Stimulated activated memory B cell treated with anti-CD40 and anti-IgM and Interleukin-4, amounts not matched to agents 10 μg/mL and 1 μg/mL and 100 μg/mL, for 72 hours (primary cell): ENCODE measurements around the gene MRTFA.
A peak's percentile ranks its signal among the peaks of the same experiment; 100 is the strongest.

Source experiments
- ATAC-seq: fragments of 150-1000 bp; cut with Tn5 transposase; 2 replicates; pipeline ENCODE4 v1.10.0; 2021
- H3K27ac Mint-ChIP-seq: one replicate; pipeline ENCODE4 v1.8.0; 2022; ENCODE audit warnings: mild to moderate bottlenecking, mixed read lengths
- H3K27me3 Mint-ChIP-seq: one replicate; pipeline ENCODE4 v1.8.0; 2022; ENCODE audit warnings: mixed read lengths
- H3K36me3 Mint-ChIP-seq: one replicate; pipeline ENCODE4 v1.8.0; 2022; ENCODE audit warnings: mixed read lengths
- H3K4me1 Mint-ChIP-seq: one replicate; pipeline ENCODE4 v1.8.0; 2022; ENCODE audit warnings: mixed read lengths
- H3K4me3 Mint-ChIP-seq: one replicate; pipeline ENCODE4 v1.8.0; 2022; ENCODE audit warnings: mild to moderate bottlenecking, moderate library complexity, mixed read lengths
- H3K9me3 Mint-ChIP-seq: one replicate; pipeline ENCODE4 v1.8.0; 2022; ENCODE audit warnings: mixed read lengths

MRTFA gene

DNA sequence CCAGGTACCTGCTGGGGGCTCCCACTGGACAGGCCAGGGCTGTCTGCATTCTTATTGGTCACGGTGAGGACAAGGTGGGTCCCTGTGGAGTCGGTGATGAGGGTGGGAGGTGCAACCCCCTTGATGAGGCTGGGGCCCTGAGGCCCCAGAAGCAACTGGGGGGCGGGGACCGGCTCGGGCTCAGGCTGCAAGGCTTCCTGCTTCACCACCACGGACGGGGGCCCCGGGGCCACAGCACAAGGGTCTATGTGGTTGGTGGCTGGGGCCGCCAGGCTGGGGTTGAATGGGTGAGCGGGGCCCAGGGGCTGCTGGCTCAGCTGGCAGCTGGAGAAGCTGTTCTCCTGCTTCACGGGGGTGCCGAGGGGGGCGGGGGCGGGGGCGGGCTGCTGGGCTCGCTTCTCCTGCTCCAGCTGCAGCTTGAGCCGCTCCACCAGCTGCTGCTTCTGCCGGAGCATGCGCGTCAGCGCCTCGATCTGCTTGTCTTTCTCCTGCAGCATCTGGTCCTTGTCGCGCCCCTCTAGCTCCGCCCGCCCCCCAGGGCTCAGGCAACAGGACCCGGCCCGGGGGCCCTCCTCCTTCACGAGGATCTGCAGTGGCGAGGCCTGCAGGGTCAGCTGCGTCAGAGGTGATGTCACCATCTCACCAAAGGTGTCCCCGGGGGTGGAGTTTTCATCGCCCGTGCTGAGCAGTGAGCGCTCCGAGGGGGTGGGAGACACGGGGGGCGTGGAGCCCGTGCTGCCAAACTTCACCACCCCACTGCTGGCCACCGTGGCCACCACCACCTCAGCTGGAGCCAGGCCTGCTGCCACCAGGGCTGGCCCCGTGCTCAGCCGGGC lies 217.9 kb downstream of the MRTFA start:
- Mint-ChIP-seq H3K9me3 (no peaks in the 10 kb centered on the region), H3K4me1 (peaks cover 46% of the 10 kb centered on the region), H3K4me3 (no peak overlapping the region), H3K36me3 (peaks cover 50% of the 10 kb centered on the region), H3K27ac (no peak overlapping the region), H3K27me3 (no peaks in the 10 kb centered on the region)
- ATAC-seq, result no peak

DNA sequence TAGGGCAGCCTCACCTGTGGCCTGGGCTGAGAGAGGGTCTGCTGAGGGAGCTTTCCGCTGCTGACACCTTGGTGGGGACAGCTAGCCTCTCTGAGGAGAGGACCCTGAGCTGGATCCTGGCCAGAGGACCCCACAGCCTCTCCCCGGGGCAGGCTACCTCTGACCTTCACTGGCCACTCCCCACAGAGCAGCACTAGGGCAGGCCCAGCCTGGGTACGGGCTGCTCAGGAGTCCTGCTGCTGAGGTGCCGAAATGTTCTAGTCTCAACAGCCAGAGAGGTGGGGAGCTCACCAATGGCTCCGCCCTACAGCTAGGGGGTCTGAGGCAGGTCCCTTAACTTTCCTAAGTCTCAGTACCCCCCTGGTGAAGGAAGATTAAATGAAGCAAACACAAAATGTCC lies 218.6 kb downstream of the MRTFA start:
- Mint-ChIP-seq H3K27me3 (no peaks in the 10 kb centered on the region), H3K9me3 (no peaks in the 10 kb centered on the region), H3K4me3 (no peak overlapping the region), H3K4me1 (peaks cover 47% of the 10 kb centered on the region), H3K36me3 (peaks cover 43% of the 10 kb centered on the region), H3K27ac (no peak overlapping the region)
- no peak for ATAC-seq

DNA sequence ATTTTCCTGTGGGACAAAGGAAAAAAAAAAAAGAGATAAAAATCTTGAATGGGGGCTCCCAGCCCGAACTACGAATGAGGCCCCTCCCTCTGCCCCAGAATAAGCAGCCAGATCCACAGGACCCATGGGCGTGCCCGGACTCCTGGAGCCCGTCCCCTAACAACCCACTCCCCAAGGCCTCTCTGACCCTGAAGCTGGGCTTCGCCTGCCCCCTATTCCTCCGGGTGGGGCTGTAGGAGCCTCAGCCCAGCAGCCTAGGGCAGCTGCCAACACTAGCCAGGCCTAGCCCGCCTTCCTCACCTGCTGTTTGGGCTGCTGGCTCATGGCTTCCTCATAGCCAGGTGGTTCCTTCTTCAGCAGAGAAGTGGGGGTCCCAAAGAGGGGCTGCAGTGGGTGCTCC lies 219.5 kb downstream of the MRTFA start:
- H3K27ac Mint-ChIP-seq, result peak overlapping the region; percentile 80
- peaks cover 2% of the 10 kb centered on the region for H3K9me3 Mint-ChIP-seq
- no peak overlapping the region for H3K4me3 Mint-ChIP-seq
- H3K27me3 Mint-ChIP-seq, result no peaks in the 10 kb centered on the region
- peaks cover 48% of the 10 kb centered on the region for H3K4me1 Mint-ChIP-seq
- peaks cover 38% of the 10 kb centered on the region for H3K36me3 Mint-ChIP-seq
- no peak for ATAC-seq

DNA sequence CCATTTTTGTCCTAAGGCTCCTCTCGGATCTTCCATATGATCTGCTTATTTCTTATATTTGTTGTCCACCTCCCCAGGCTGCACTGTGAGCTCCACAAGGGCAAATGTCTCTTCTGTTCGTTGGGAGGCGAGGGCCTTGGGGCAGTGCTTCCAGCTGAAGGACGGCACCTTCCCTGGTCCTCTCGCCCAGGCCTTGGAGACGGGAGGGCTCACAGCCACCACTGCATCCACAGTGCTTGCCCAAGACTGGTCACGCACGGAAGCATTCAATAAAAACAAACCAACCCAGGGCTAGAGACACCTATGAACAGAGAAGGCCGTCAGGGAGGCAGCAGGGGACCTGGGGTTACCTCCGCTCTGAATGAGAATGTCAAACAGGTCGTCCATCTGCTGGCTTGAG lies 219.9 kb downstream of the MRTFA start:
- peaks cover 38% of the 10 kb centered on the region for H3K36me3 Mint-ChIP-seq
- peak overlapping the region; percentile 80 for H3K27ac Mint-ChIP-seq
- H3K4me3 Mint-ChIP-seq, result peak overlapping the region; percentile 10
- H3K4me1 Mint-ChIP-seq, result peaks cover 44% of the 10 kb centered on the region
- peaks cover 2% of the 10 kb centered on the region for H3K9me3 Mint-ChIP-seq
- ATAC-seq, result no peak
- no peaks in the 10 kb centered on the region for H3K27me3 Mint-ChIP-seq

DNA sequence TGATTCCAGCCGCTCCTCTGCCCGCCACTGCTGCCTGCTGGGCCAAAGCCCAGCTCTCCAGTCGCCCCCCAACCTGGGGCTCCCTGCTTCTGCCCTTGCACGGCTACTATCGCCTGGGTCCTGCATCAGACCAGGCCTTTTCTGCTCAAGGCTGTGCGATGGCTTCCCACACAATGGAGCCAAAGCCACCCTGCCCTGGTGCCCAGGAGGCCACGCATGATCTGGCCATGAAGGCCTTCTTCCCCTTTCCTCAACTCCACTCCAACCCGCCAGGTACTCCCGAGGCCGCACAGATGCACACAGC lies 220.3 kb downstream of the MRTFA start:
- Mint-ChIP-seq H3K4me3 (peak overlapping the region; percentile 60), H3K9me3 (peaks cover 2% of the 10 kb centered on the region), H3K36me3 (peaks cover 38% of the 10 kb centered on the region), H3K27ac (peak overlapping the region; percentile 80), H3K4me1 (peaks cover 42% of the 10 kb centered on the region), H3K27me3 (no peaks in the 10 kb centered on the region)
- ATAC-seq, result no peak

DNA sequence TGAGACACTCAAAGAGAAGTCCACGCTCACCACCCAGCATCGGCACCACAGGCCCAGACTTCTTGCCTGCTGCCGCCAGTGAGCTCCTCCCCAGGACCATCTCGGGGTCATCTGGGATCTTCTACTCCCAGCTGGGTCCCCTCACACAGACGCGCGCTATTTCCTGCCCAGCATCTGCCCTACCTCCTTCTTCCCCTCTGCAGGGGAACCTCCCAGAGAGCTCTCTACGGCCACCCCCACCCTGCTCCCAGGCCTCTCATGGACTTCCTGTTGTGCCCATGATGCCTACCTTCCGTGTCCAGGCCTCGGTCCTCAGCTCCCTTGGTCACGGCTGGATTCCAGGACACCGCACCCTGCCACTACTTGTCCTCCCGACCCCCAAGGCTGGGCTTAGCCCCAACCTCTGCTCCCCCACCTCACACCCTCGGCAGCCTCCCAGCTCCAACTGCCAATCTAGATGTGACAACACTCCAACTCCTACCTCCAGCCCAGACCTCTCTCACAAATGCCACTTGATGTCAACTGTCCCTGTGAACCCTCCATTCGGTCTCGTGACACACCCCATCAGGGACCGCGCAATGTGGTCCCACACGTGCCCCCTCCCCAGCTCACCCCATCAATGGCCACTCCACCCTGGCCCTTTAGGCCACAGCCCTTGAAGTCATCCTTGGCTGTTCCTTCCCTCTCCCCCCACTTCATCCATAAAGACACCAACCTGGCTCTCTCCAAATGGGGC lies 220.8 kb downstream of the MRTFA start:
- Mint-ChIP-seq H3K4me3 (peak overlapping the region; percentile 60), H3K9me3 (peaks cover 2% of the 10 kb centered on the region), H3K27ac (peak overlapping the region; percentile 80), H3K36me3 (peaks cover 42% of the 10 kb centered on the region), H3K27me3 (no peaks in the 10 kb centered on the region), H3K4me1 (peaks cover 42% of the 10 kb centered on the region)
- peak; percentile 48 for ATAC-seq

DNA sequence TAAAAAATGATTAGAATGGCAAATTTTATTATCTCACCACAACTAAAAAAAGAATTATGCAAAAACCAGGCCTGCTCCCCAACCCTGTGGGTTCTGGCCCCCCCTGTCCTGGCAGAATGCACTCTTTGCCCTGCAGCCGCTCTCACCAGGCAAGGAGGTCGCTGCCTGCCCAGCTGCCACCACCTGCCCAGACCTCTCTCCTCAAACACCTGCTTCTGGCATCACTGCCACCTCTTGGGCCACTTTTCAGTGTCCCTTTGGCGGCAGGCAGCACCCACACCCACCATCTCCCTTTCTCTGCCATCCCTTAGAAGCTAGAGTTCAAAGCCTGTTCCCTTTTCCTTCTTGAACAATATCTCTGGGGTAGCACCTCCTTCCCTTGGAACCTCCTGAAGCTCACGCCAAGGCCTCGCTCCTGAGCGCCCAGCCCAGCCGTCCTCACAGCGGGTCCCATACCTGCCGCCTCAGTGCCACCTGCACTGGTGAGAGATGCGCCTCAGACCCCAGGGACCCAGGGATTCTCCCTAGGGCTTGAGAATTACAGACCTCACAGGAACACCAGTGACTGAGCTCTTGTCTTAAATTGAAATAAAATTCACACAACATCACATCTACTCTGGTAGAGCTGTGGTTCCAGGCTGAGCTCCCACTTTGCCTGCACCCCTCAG lies 221.5 kb downstream of the MRTFA start:
- peaks cover 42% of the 10 kb centered on the region for H3K4me1 Mint-ChIP-seq
- peaks cover 42% of the 10 kb centered on the region for H3K36me3 Mint-ChIP-seq
- peak overlapping the region; percentile 60 for H3K4me3 Mint-ChIP-seq
- peaks cover 2% of the 10 kb centered on the region for H3K9me3 Mint-ChIP-seq
- ATAC-seq, result peak; percentile 72
- H3K27ac Mint-ChIP-seq, result peak overlapping the region; percentile 80
- H3K27me3 Mint-ChIP-seq, result no peaks in the 10 kb centered on the region

DNA sequence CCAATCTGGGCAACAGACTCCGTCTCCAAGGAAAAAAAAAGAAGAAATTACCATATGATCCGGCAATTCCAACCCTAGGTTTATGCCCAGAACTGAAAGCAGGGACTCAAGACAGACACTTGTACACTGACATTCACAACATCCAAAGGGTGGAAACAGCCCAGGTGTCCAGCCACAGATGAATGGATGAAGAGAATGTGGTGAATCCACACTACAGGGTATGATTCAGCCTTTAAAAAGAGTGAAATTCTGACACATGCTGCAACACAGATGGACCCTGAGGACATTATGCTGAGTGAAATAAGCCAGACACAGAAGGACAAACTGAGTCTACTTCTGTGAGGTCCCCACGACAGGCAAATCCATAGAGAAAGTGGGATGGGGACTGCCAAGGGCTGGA lies 222.2 kb downstream of the MRTFA start:
- no peaks in the 10 kb centered on the region for H3K27me3 Mint-ChIP-seq
- peak overlapping the region; percentile 57 for H3K4me3 Mint-ChIP-seq
- H3K36me3 Mint-ChIP-seq, result peaks cover 45% of the 10 kb centered on the region
- H3K9me3 Mint-ChIP-seq, result peaks cover 2% of the 10 kb centered on the region
- peak; percentile 1 for ATAC-seq
- peaks cover 42% of the 10 kb centered on the region for H3K4me1 Mint-ChIP-seq
- H3K27ac Mint-ChIP-seq, result peak overlapping the region; percentile 80

DNA sequence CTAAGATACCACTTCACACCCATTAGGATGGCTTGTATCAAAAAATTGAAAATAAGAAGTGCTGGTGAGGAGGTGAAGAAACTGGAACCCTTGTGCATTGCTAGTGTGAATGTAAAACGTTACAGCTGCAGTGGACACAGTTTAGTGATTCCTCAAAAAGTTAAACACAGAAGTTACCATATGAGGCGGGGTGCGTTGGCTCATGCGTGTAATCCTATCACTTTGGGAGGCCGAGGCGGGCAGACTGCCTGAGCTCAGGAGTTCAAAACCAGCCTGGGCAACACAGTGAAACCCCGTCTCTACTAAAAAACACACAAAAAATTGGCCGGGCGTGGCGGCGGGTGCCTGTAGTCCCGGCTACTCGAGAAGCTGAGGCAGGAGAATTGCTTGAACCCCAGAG lies 222.6 kb downstream of the MRTFA start:
- Mint-ChIP-seq H3K36me3 (peaks cover 50% of the 10 kb centered on the region), H3K9me3 (peaks cover 2% of the 10 kb centered on the region), H3K4me3 (peak overlapping the region; percentile 57), H3K27ac (peak overlapping the region; percentile 80), H3K4me1 (peaks cover 42% of the 10 kb centered on the region), H3K27me3 (no peaks in the 10 kb centered on the region)
- ATAC-seq, result no peak

DNA sequence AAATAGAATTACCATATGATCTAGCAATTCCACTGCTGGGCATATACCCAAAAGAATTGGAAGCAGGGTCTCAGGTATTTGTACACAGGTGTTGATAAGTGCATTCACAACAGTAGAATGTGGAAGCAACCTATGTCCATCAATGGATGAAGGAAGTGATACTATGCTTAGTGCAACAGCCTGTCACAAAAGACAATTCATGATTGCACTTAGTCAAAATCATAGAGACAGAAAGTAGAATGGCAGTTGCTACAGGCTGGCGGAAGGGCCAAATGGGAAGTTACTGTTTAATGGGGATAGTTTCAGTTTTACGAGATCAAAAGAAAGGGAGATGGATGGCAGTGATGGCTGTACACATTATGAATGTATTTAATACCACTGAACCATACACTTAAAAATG lies 224.1 kb downstream of the MRTFA start:
- peak overlapping the region; percentile 1 for H3K4me3 Mint-ChIP-seq
- H3K4me1 Mint-ChIP-seq, result peaks cover 42% of the 10 kb centered on the region
- H3K9me3 Mint-ChIP-seq, result peaks cover 2% of the 10 kb centered on the region
- no peaks in the 10 kb centered on the region for H3K27me3 Mint-ChIP-seq
- peak; percentile 69 for ATAC-seq
- peaks cover 58% of the 10 kb centered on the region for H3K36me3 Mint-ChIP-seq
- peak overlapping the region; percentile 23 for H3K27ac Mint-ChIP-seq

DNA sequence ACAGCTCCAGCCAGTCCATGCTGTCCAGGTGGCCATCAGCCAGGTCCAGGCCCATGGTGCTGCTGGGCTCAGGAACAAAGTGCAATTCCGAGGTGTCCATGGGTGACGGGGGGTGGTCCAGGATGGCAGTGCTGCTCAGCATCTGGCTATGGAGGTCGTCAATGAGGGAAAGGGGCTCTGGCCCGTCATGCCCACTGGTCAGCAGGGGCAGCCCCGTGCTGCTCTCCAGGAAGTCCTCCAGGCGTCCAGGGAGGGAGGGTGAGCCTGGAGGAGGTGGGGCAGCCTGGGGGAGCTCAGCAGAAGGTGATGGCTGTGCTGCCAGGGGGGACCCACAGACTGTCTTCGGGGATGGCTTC lies 225.0 kb downstream of the MRTFA start:
- H3K27me3 Mint-ChIP-seq, result no peaks in the 10 kb centered on the region
- no peak overlapping the region for H3K4me3 Mint-ChIP-seq
- peaks cover 60% of the 10 kb centered on the region for H3K36me3 Mint-ChIP-seq
- no peak for ATAC-seq
- H3K9me3 Mint-ChIP-seq, result peaks cover 2% of the 10 kb centered on the region
- peaks cover 38% of the 10 kb centered on the region for H3K4me1 Mint-ChIP-seq
- H3K27ac Mint-ChIP-seq, result peak overlapping the region; percentile 23

DNA sequence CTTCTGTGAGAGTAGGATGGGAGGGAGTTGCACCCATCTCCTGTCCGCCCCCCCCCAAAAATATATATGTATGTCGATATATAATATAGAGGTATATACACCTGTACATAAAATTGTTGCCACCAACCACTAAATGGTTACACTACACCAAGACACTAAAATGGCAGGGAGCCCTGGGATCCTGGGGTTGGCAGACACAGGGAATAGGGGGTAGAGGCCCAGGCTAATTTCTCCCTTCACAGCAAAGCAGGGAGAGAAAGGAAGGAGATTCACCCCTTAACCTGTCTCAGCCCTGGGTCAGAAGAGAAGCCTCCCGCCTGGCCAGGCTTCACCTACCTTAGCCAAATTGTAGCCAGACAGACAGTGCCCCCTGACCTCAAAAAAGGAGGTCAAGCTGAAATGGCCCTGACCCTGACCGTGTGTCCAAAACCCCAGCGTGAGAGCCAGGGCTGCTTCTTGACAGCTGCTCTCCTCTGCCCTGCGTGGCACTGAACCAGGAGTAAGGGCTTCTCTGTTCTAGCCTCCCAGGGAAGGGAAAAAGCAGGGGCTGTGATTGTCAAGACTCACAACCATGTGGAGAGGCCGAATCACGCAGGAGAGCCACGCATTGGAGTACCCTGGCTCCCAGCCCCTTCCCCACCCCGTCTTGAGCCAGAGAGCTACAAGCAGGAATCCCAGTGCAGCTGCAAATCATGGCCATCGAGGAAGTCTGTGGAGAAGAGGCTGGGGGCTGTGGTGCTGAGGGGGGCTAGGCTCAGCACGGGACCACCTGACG lies 225.6 kb downstream of the MRTFA start:
- ATAC-seq, result no peak
- peak overlapping the region; percentile 23 for H3K27ac Mint-ChIP-seq
- H3K27me3 Mint-ChIP-seq, result no peaks in the 10 kb centered on the region
- peaks cover 32% of the 10 kb centered on the region for H3K4me1 Mint-ChIP-seq
- peaks cover 2% of the 10 kb centered on the region for H3K9me3 Mint-ChIP-seq
- H3K36me3 Mint-ChIP-seq, result peaks cover 60% of the 10 kb centered on the region
- H3K4me3 Mint-ChIP-seq, result no peak overlapping the region

DNA sequence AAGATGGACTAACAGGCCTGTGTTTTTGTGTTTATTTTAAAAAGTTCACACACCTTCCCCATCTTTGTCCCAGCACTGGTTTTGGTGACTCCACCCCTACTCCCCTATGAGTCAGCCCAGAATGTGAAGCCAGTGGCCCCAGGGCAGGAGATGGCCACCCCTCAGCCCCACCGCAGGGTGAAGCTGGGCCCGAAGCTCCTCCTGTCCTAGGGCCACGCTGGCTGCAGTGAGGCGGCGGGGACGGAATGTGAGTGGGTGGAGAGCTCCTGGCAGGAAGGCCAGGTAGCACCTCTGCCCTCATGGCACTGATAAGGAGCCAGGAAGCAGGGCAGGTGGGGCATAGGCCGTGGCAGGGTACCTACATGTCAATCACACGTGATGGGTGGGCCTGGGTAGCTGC lies 226.2 kb downstream of the MRTFA start:
- no peak for ATAC-seq
- peak overlapping the region; percentile 17 for H3K27ac Mint-ChIP-seq
- H3K4me1 Mint-ChIP-seq, result peaks cover 26% of the 10 kb centered on the region
- no peaks in the 10 kb centered on the region for H3K27me3 Mint-ChIP-seq
- no peak overlapping the region for H3K4me3 Mint-ChIP-seq
- peaks cover 57% of the 10 kb centered on the region for H3K36me3 Mint-ChIP-seq
- peaks cover 2% of the 10 kb centered on the region for H3K9me3 Mint-ChIP-seq

DNA sequence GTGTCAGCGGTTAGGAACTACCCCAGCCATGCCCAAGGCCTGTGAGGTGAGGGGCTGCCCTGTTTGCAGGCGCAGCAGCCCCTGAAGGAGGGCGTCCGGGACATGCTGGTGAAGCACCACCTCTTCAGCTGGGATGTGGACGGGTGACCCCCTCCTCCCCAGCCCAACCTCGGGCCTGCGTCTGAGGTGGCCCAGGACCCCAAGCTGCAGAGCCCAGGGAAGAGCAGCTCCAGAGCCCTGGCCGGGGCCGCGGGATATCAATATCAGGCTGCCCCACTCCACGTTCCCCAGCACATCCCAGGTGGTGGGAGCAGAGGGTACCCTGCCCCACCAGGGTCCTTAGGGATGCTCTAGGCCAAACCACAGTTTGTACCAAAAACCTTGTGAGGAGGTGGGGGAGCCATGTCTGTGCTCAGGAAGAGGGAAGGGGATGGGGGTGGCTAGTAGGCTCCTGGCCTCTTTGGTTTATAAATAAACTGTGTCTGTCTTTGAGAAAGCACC lies 226.9 kb downstream of the MRTFA start:
- Mint-ChIP-seq H3K9me3 (peaks cover 2% of the 10 kb centered on the region), H3K4me1 (peaks cover 20% of the 10 kb centered on the region), H3K27me3 (no peaks in the 10 kb centered on the region), H3K27ac (no peak overlapping the region), H3K36me3 (peaks cover 52% of the 10 kb centered on the region), H3K4me3 (no peak overlapping the region)
- ATAC-seq, result no peak
